GM23338 (cell line): ENCODE data around the gene ZDHHC1. TPM values are rescaled to one million over a fixed set of nuclear protein-coding genes. Genes with fewer than 3 reads are reported as not detected.
A peak's percentile ranks its signal among the peaks of the same experiment; 100 is the strongest.

ENCODE experiments used
- ATAC-seq: fragments of 200-7000 bp; cut with Tn5 transposase; 3 replicates; pipeline ENCODE4 v1.9.1; 2020
- DNase-seq: peaks from one replicate; pipeline ENCODE4 v3.0.0-alpha.2; 2015; ENCODE audit warnings: low spot score
- H2AFZ ChIP-seq: fragments of 200-600 bp; sonication (generic); 2 replicates; pipeline ENCODE4 v1.8.0; 2016; ENCODE audit warnings: antibody characterized with exemption, mild to moderate bottlenecking, moderate library complexity
- H3F3A ChIP-seq: fragments of 200-600 bp; sonication (generic); replicated peaks from 2 replicates; pipeline ENCODE4 v1.8.0; 2017; ENCODE audit warnings: antibody characterized with exemption, mixed run types, low read depth
- H3K27ac ChIP-seq: fragments of 200-600 bp; sonication (generic); 2 replicates; pipeline ENCODE4 v1.6.1; 2016; ENCODE audit warnings: low read depth
- H3K27me3 ChIP-seq: fragments of 200-600 bp; sonication (generic); 2 replicates; pipeline ENCODE4 v1.8.0; 2016; ENCODE audit warnings: mild to moderate bottlenecking, mixed run types, moderate library complexity; ENCODE audit not compliant: insufficient read depth
- H3K36me3 ChIP-seq: fragments of 200-600 bp; sonication (generic); 2 replicates; pipeline ENCODE4 v1.8.0; 2016; ENCODE audit warnings: mild to moderate bottlenecking; ENCODE audit not compliant: insufficient read depth
- H3K4me1 ChIP-seq: fragments of 200-600 bp; sonication (generic); 2 replicates; pipeline ENCODE4 v1.8.0; 2016; ENCODE audit warnings: mild to moderate bottlenecking, moderate library complexity; ENCODE audit not compliant: insufficient read depth
- H3K4me2 ChIP-seq: fragments of 200-600 bp; sonication (generic); 2 replicates; pipeline ENCODE4 v1.7.1; 2017; ENCODE audit warnings: mixed run types
- H3K4me3 ChIP-seq: fragments of 200-600 bp; sonication (generic); 2 replicates; pipeline ENCODE4 v1.6.1; 2016; ENCODE audit warnings: mixed run types
- H3K79me2 ChIP-seq: fragments of 200-600 bp; sonication (generic); replicated peaks from 2 replicates; pipeline ENCODE4 v1.8.0; 2017; ENCODE audit warnings: mild to moderate bottlenecking; ENCODE audit not compliant: insufficient read depth
- H3K9me2 ChIP-seq: fragments of 200-600 bp; sonication (generic); 2 replicates; pipeline ENCODE4 v1.8.0; 2017; ENCODE audit not compliant: insufficient read depth
- H4K20me1 ChIP-seq: fragments of 200-600 bp; sonication (generic); replicated peaks from 2 replicates; pipeline ENCODE4 v1.8.0; 2017; ENCODE audit warnings: mild to moderate bottlenecking; ENCODE audit not compliant: insufficient read depth
- H3K27ac Mint-ChIP-seq: 2 replicates; pipeline ENCODE4 v1.8.0; 2020; ENCODE audit warnings: inconsistent platforms, mild to moderate bottlenecking, moderate library complexity, mixed read lengths
- H3K27me3 Mint-ChIP-seq: 3 replicates; pipeline ENCODE4 v1.8.0; 2022; ENCODE audit warnings: low read depth, mild to moderate bottlenecking, moderate library complexity, mixed read lengths, inconsistent platforms; ENCODE audit not compliant: insufficient read depth, poor library complexity
- H3K36me3 Mint-ChIP-seq: 3 replicates; pipeline ENCODE4 v1.8.0; 2021; ENCODE audit warnings: low read depth, mild to moderate bottlenecking, inconsistent platforms, moderate library complexity, mixed read lengths
- H3K4me1 Mint-ChIP-seq: 3 replicates; pipeline ENCODE4 v1.8.0; 2020; ENCODE audit warnings: mild to moderate bottlenecking, inconsistent platforms, mixed read lengths
- H3K4me3 Mint-ChIP-seq: 3 replicates; pipeline ENCODE4 v1.8.0; 2021; ENCODE audit warnings: moderate library complexity, mild to moderate bottlenecking, inconsistent platforms, mixed read lengths
- H3K9me3 Mint-ChIP-seq: 3 replicates; pipeline ENCODE4 v1.8.0; 2020; ENCODE audit warnings: moderate library complexity, mild to moderate bottlenecking, inconsistent platforms, mixed read lengths
- CTCF ChIP-seq, 2 experiments: fragments of 200-600 bp in 1 of 2; sonication (generic) in 1 of 2; conservative IDR thresholded peaks; 2 replicates each; pipeline versions ENCODE4 v1.5.1 to v1.6.1; 2016 to 2017; ENCODE audit warnings: antibody characterized with exemption in 2 of 2, low read depth in 2 of 2, mild to moderate bottlenecking in 2 of 2, moderate library complexity in 1 of 2
- ZNF114 ChIP-seq: fragments of 250-450 bp; sonication (Bioruptor Pico); IDR thresholded peaks from 2 replicates; pipeline ENCODE4 v1.5.0; 2020; ENCODE audit warnings: mild to moderate bottlenecking, moderate library complexity
- ZNF462 ChIP-seq: fragments of 250-450 bp; sonication (Bioruptor Pico); IDR thresholded peaks from 2 replicates; pipeline ENCODE4 v1.5.0; 2020; ENCODE audit warnings: mild to moderate bottlenecking, moderate library complexity
- polyA plus RNA-seq: library from polyadenylated mRNA; unstranded; fragments of >200 nt; fragmentation: Nextera tagmentation; extraction: Ambion mirVana; gene quantifications from 2 replicates; pipeline ENCODE4 v1.2.1, GENCODE V29; 2016
- total RNA-seq: library from RNA; depleted of rRNA; stranded (reverse); fragments of >200 nt; shearing (Covaris generic); gene quantifications from 2 replicates; pipeline ENCODE4 v1.2.3, GENCODE V29; 2014
- TF ChIP-seq, protein P1 (sequence below): IDR thresholded peaks from one replicate; pipeline ENCODE4 v1.6.1; 2018; ENCODE audit warnings: antibody characterized with exemption; ENCODE audit not compliant: unreplicated experiment

Gene ZDHHC1
- total and polyA plus RNA-seq, 2 experiments from 2014 or later, result 1.4 to 2.7 TPM

DNA sequence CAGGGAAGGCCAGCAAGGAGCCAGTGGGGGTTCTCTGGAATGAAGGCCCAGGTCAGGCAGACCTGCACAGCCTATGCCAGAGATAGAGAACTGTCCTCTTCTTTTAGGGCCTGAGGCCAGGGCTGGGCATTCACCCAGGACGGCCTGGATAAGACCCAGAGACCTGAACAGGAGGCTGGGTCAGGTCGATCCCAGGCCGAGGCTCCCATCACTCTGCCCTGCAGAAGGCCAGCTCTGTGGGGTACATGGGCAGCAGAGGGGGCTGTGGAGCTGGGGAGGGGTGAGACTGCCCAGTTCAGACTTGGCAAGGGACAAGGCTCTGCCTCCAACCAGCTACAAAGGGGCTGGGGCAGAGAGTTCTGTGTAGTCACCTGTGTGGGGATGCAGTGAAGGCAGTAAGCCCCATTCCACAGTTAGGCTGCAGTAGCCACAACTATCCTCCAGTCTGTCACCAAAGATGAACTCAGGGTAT lies 29.2 kb upstream of the ZDHHC1 start:
- no peaks in the 10 kb centered on the region for H3K79me2 ChIP-seq
- peak; percentile 17 to 43; a peak in 2 of 4 replicates for TF ChIP-seq CTCF (conservative IDR thresholded peaks at IDR 0.05; ENCODE audit: low read depth in 2 of 2)
- TF ChIP-seq ZNF462, result no peak
- TF ChIP-seq, protein P1, sequence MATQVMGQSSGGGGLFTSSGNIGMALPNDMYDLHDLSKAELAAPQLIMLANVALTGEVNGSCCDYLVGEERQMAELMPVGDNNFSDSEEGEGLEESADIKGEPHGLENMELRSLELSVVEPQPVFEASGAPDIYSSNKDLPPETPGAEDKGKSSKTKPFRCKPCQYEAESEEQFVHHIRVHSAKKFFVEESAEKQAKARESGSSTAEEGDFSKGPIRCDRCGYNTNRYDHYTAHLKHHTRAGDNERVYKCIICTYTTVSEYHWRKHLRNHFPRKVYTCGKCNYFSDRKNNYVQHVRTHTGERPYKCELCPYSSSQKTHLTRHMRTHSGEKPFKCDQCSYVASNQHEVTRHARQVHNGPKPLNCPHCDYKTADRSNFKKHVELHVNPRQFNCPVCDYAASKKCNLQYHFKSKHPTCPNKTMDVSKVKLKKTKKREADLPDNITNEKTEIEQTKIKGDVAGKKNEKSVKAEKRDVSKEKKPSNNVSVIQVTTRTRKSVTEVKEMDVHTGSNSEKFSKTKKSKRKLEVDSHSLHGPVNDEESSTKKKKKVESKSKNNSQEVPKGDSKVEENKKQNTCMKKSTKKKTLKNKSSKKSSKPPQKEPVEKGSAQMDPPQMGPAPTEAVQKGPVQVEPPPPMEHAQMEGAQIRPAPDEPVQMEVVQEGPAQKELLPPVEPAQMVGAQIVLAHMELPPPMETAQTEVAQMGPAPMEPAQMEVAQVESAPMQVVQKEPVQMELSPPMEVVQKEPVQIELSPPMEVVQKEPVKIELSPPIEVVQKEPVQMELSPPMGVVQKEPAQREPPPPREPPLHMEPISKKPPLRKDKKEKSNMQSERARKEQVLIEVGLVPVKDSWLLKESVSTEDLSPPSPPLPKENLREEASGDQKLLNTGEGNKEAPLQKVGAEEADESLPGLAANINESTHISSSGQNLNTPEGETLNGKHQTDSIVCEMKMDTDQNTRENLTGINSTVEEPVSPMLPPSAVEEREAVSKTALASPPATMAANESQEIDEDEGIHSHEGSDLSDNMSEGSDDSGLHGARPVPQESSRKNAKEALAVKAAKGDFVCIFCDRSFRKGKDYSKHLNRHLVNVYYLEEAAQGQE, result no peak
- no peak for TF ChIP-seq ZNF114 (CRISPR knock-in tag)
- Mint-ChIP-seq H3K9me3 (peaks cover 3% of the 10 kb centered on the region; the same call in 1 of the 3 replicates), H3K27ac (no peak overlapping the region), H3K4me1 (peaks cover 10% of the 10 kb centered on the region), H3K4me3 (no peak overlapping the region; the same call in 2 of the 3 replicates), H3K27me3 (peaks cover 14% of the 10 kb centered on the region), H3K36me3 (peaks cover 17% of the 10 kb centered on the region)
- no peak overlapping the region for H3K4me3 ChIP-seq
- ATAC-seq (peak; percentile 15), DNase-seq (no peak)
- H4K20me1 ChIP-seq, result no peaks in the 10 kb centered on the region; the same call in 1 of the 2 replicates
- no peaks in the 10 kb centered on the region for H3K9me2 ChIP-seq
- no peak overlapping the region for H2AFZ ChIP-seq
- H3K36me3 ChIP-seq, result no peaks in the 10 kb centered on the region
- no peak overlapping the region for H3K4me2 ChIP-seq
- H3F3A ChIP-seq, result no peaks in the 10 kb centered on the region
- H3K4me1 ChIP-seq, result no peaks in the 10 kb centered on the region
- H3K27ac ChIP-seq, result no peak overlapping the region
- no peaks in the 10 kb centered on the region for H3K27me3 ChIP-seq
